Kidney glomerular epithelial cell (primary cell): Measurements from ENCODE around the gene TRPM2.

ENCODE experiments used
- DNase-seq: peaks from one replicate; lab custom pipeline; 2025; lab: John Stamatoyannopoulos, UW

TRPM2 gene

GRCh38 chr21:44445145-44445812 is 91.9 kb downstream of the TRPM2 start:
- no peak for DNase-seq

- no peak for DNase-seq
These were observed 95.3 kb downstream of the TRPM2 start for GRCh38 chr21:44448651-44449131.

DNA sequence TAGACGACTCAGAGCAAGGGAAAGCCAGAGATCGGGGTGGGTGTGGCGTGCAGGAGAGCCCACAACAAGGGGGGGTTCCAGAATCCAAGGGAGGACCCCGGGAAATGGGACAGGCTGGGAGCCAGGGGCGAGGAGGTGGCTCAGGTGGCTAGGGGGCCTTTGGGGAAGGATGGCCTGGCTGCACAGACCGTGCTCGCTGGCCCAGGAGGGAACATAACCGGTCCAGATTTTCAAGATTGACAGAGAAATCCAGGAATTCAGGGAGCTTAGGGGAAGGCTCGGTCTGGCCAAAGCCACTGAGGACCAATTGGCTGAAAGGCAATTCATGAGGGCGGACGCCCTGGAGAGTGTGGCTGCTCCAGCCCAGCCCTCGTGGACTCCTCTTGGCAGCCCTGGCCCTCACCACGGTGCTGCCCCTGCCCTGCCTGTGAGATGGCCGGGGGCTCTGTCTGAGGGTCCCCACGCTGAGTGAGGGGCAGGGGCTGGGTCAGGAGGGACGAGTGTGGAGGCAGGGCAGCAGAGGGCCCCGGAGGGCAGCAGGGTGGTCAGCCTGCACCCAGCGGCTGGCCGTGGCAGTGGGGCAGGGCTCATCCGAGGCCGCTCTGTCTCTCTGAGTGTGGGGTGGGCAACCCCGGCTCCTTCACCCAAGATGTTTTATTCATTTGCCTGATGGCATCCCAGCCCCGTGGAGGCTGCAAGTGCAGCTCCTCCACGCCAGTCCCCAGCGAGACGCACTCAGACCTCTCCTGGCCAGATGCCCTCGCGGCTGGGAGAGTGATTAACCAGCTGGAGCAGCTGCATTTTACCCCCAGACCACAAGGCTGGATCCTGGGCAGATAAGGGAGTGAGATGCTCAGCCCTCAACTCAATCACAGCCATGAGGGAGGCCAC is 96.3 kb downstream of the TRPM2 start:
- DNase-seq, result no peak

DNA sequence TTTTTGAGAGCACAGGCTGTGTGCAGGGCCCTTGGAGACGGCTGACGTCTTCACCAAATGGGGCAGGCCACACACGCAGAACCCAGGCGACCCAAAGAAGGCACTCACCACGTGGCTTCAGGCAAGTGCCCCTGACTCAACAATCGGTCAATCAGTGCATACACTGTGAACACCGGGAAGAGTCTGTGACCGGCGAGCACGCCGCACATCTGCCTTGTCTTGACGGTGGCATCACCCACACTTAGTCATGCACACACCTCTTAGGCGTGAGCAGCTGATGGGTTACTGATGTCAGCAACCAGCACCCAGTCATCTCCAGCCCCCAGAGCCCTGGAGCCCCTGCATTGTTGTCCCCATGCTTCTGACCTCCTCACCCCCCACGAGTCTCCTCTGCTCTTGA is 97.0 kb downstream of the TRPM2 start:
- DNase-seq, result no peak

DNA sequence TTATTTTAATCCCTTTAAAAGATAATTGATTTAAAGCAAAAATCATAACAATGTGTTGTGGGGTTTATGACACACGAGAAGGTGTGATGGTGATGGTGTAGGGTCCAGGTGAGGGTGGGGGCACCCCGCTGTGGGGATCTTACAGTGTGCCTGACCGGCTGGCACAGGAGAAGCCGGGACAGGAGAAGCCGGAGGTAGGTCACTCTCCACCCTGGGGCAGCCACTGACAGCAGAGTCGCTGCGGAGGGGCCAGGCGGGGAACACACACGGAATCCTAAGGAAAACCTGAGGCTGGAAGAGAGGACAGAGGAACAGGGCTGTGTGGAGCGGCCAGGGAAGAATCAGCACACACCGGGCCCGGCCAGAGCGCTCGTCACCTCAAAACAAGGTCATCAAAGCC is 97.6 kb downstream of the TRPM2 start:
- no peak for DNase-seq

DNA sequence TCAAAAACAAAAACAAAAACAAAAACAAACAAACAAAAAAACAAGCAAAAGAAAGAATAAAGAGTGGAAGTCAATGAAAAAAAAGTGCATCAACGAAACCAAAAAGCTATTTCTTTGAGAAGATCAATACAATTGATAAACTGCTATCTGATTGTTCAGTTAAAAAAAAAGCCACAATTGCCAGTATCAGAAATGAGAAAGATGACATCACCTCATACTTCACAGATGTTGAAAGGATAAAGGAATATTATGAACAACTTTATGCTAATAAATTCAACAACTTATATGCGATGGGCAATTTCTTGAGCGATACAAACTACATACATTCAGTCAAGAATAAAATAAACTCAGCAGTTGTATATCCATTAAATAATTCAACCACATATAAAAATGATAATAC is 99.7 kb downstream of the TRPM2 start:
- no peak for DNase-seq

DNA sequence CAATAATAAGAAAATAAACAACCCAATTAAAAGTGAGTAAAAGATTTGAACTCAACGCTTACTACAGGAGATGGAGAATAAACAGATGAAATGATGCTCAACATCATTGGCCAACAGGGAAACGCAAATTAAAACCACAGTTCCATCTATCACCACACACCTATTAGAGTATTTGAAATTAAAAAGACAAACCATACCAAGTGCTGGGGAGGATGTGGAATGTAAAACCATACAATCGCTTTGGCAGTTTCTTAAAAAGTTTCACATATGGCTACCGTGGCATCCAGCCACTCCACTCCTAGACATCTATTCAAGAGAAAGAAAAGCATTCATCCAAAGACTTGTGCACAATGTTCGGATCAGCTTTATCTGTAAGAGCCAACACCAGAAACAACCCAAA is 100.6 kb downstream of the TRPM2 start:
- DNase-seq, result no peak

- peak; percentile 11 for DNase-seq
These were observed 101.5 kb downstream of the TRPM2 start, which contains the start of gene LRRC3 for GRCh38 chr21:44454747-44455523. Gene LRRC3 (plus strand): TSS chr21:44455510. CDS start chr21:44456645, 1,135 bp downstream.

- DNase-seq, result no peak
These were observed 102.2 kb downstream of the TRPM2 start for GRCh38 chr21:44455524-44456213.

- no peak for DNase-seq
These were observed 102.9 kb downstream of the TRPM2 start for GRCh38 chr21:44456214-44456914.

DNA sequence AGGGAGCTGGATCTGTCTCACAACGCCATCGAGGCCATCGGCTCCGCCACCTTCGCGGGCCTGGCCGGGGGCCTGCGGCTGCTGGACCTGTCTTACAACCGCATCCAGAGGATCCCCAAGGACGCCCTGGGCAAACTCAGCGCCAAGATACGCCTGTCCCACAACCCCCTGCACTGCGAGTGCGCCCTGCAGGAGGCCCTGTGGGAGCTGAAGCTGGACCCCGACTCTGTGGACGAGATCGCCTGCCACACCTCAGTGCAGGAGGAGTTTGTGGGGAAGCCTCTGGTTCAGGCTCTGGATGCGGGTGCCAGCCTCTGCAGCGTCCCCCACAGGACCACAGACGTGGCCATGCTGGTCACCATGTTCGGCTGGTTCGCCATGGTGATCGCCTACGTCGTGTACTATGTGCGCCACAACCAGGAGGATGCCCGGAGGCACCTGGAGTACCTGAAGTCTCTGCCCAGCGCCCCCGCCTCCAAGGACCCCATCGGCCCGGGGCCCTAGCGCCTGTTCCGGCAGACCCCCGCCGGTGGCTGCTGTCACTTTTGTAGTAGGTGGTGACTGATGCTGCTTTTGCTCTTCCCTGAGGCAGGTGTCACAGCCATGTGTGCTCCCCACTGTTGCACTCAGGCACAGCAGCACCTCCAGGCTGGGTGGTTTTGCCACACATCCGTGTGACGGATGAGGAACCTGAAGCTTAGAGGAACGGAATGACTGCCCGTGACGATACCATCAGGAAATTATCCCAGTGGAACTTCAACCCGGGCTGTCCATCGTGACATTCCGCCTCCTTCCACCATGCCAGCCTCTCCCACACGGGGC is 103.7 kb downstream of the TRPM2 start:
- DNase-seq, result no peak

DNA sequence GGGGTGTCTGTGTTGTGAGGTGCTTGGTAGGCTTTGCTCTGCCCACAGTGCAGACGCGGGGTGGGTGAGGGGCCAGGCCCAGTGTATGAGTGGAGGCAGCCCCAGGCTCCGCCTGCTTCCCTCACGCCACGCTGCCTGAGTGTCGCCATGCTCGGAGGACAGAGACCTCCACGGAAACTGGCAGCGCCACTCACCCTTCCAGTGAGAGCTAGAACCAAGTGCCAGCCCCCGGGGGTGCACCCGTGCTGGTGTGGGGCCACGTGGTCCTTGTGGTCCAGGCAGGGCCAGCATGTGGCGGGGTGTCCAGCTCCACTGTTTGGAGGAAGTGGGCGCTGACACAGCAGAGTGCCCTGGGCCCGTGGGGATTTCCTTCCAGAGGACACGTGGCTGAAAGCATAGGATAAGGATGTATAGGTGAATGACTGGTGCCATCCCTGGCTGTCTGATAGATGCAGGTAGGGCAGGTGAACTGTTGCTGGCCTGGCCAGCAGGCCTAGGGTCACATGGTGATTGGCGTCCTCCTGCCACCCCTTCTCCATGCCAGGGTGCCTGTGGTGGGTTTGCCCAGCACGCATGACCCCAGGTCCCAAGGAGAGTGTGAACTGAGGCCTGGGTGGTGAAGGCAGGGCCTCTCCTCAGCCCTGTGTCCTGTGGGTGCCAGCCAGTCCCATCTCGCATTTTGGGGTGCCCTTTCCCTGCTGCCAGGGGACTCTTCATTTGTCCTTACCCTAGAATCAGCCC is 105.7 kb downstream of the TRPM2 start:
- no peak for DNase-seq

DNA sequence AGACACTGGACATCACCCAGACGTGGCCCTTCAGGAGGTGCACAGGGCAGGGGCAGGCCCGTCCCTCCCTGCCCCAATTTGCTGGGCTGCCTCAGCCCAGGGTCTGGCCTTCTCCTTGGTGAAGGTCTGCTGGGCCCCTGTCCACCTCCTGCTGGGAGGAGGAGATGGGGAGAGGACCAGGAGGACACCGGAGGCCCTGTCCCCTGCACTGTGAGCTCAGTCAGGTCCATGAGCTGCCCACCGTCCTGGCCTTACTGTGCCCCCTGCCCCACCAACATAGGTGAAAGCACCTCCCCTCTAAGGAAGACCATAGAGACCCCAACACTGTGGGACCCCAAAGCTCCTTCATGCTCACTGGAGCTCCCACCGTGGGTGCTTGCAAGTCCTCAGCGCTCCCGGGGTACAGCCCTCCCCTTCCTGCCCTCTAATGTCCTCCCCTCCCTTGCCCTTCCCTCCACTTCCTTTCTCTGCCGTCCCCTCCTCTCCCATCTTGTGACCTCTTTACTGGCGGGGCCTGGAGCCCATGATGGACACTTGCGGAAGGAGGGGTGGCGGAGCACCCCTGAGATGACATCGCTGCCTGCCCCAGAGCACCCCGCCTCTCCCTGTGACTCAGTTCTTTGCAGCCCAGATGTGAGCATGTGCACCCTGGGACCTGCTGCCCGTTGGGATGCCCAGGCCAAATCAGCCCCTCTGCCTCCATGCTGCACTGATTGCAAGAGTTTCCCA is 106.5 kb downstream of the TRPM2 start:
- no peak for DNase-seq

GRCh38 chr21:44460441-44460755 is 107.0 kb downstream of the TRPM2 start:
- no peak for DNase-seq

- no peak for DNase-seq
These were observed 107.6 kb downstream of the TRPM2 start for GRCh38 chr21:44461005-44461404.

- DNase-seq, result no peak
These were observed 108.1 kb downstream of the TRPM2 start for GRCh38 chr21:44461464-44462001.

DNA sequence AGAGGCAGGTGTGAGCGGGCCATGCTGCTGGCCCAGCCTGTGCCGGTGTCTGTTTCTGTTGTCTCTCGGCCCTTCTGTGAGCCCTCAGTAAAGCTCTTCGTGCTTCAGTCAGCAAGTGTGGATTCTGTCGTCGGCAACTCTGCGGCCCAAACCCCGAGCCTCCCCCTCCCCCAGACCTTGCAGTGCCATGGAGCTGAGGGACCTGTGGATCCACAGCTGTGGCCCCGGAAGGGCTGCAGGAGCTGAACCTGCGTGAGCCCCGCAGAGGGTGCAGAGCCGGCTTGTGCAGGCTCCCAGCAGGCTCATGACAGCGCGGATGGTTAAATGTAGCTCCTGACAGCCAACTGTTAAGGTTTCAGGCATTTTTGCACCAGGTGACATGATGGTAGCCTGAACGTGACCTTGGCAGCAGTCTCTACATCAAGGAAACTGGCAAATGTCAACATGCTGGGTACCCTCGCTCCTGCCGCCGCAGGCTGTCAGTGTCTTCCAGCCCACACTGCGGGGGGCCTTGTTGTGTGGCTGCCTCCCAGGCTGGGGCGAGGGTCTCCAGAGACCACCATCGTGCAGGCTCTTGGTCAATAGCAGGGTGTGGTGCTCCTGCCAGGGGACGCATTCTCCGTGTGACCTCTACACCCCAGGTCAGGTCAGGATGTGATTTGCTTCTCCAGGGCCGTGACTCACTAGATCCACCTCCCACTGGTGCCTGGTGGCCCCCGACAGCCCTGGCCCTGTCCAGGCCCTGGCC is 108.8 kb downstream of the TRPM2 start:
- DNase-seq, result no peak

- DNase-seq, result no peak
These were observed 109.4 kb downstream of the TRPM2 start for GRCh38 chr21:44462834-44463200.
